ENCODE data around the gene LDLR.

Gene LDLR

GRCh38 chr19:11089254-11090013 is at the start of gene LDLR:
Gene LDLR, plus strand, starts transcription at chr19:11089463. Its CDS starts 86 bp downstream, at chr19:11089549.
- in situ Hi-C loops (cut with MboI; ENCODE audit: low sequenced_read_pairs), result no loop called here
- H3K36me3 ChIP-seq (replicated peaks), result peaks cover 37% of the 10 kb centered on the region
- H3K4me3 ChIP-seq, result peak within 1 kb of the TSS; percentile 86
- no peaks in the 10 kb centered on the region for H3K27me3 ChIP-seq (ENCODE audit: low read depth)
- H3K9me3 ChIP-seq, result no peaks in the 10 kb centered on the region
- peak; percentile 94 to 96 for DNase-seq (ENCODE audit: low spot score in 2 of 2)
- H3K4me1 ChIP-seq, result peaks cover 20% of the 10 kb centered on the region

GRCh38 chr19:11041194-11041593 is 48.1 kb upstream of the LDLR start:
- Histone ChIP-seq H3K4me3 (no peak overlapping the region), H3K4me1 (no peaks in the 10 kb centered on the region), H3K36me3 (replicated peaks) (peaks cover 72% of the 10 kb centered on the region), H3K27me3 (ENCODE audit: low read depth) (no peaks in the 10 kb centered on the region), H3K9me3 (no peaks in the 10 kb centered on the region)
- no peak for DNase-seq (ENCODE audit: low spot score in 2 of 2)
- in situ Hi-C loops (cut with MboI; ENCODE audit: low sequenced_read_pairs), result no loop called here

- peaks cover 63% of the 10 kb centered on the region for H3K36me3 ChIP-seq (replicated peaks)
- no peaks in the 10 kb centered on the region for H3K9me3 ChIP-seq
- DNase-seq (ENCODE audit: low spot score in 2 of 2), result no peak
- no peak overlapping the region for H3K4me3 ChIP-seq
- H3K4me1 ChIP-seq, result no peaks in the 10 kb centered on the region
- in situ Hi-C loops (cut with MboI; ENCODE audit: low sequenced_read_pairs), result no loop called here
- no peaks in the 10 kb centered on the region for H3K27me3 ChIP-seq (ENCODE audit: low read depth)
These were observed 47.2 kb upstream of the LDLR start for GRCh38 chr19:11041966-11042627.

- no peak overlapping the region for H3K4me3 ChIP-seq
- H3K27me3 ChIP-seq (ENCODE audit: low read depth), result no peaks in the 10 kb centered on the region
- DNase-seq (ENCODE audit: low spot score in 2 of 2), result no peak
- H3K4me1 ChIP-seq, result no peaks in the 10 kb centered on the region
- H3K9me3 ChIP-seq, result no peaks in the 10 kb centered on the region
- peaks cover 47% of the 10 kb centered on the region for H3K36me3 ChIP-seq (replicated peaks)
- in situ Hi-C loops (cut with MboI; ENCODE audit: low sequenced_read_pairs), result no loop called here
These were observed 44.8 kb upstream of the LDLR start for GRCh38 chr19:11044431-11044830.

GRCh38 chr19:11045536-11045935 is 43.7 kb upstream of the LDLR start:
- Histone ChIP-seq H3K36me3 (replicated peaks) (peaks cover 43% of the 10 kb centered on the region), H3K9me3 (no peaks in the 10 kb centered on the region), H3K27me3 (ENCODE audit: low read depth) (no peaks in the 10 kb centered on the region), H3K4me1 (no peaks in the 10 kb centered on the region), H3K4me3 (no peak overlapping the region)
- no peak for DNase-seq (ENCODE audit: low spot score in 2 of 2)
- in situ Hi-C loops (cut with MboI; ENCODE audit: low sequenced_read_pairs), result no loop called here

- Histone ChIP-seq H3K27me3 (ENCODE audit: low read depth) (no peaks in the 10 kb centered on the region), H3K36me3 (replicated peaks) (peaks cover 36% of the 10 kb centered on the region), H3K4me1 (no peaks in the 10 kb centered on the region), H3K4me3 (no peak overlapping the region), H3K9me3 (no peaks in the 10 kb centered on the region)
- DNase-seq (ENCODE audit: low spot score in 2 of 2), result no peak
- in situ Hi-C loops (cut with MboI; ENCODE audit: low sequenced_read_pairs), result no loop called here
These were observed 42.5 kb upstream of the LDLR start for GRCh38 chr19:11046605-11047354.

- Histone ChIP-seq H3K4me3 (no peak overlapping the region), H3K36me3 (replicated peaks) (peaks cover 26% of the 10 kb centered on the region), H3K4me1 (no peaks in the 10 kb centered on the region), H3K9me3 (no peaks in the 10 kb centered on the region), H3K27me3 (ENCODE audit: low read depth) (no peaks in the 10 kb centered on the region)
- in situ Hi-C loops (cut with MboI; ENCODE audit: low sequenced_read_pairs), result no loop called here
- no peak for DNase-seq (ENCODE audit: low spot score in 2 of 2)
These were observed 41.4 kb upstream of the LDLR start for GRCh38 chr19:11047866-11048265.

- Histone ChIP-seq H3K4me1 (no peaks in the 10 kb centered on the region), H3K4me3 (no peak overlapping the region), H3K27me3 (ENCODE audit: low read depth) (no peaks in the 10 kb centered on the region), H3K36me3 (replicated peaks) (peaks cover 29% of the 10 kb centered on the region), H3K9me3 (no peaks in the 10 kb centered on the region)
- in situ Hi-C loops (cut with MboI; ENCODE audit: low sequenced_read_pairs), result no loop called here
- DNase-seq (ENCODE audit: low spot score in 2 of 2), result no peak
These were observed 38.7 kb upstream of the LDLR start for GRCh38 chr19:11050323-11051114.

GRCh38 chr19:11053817-11054195 is 35.5 kb upstream of the LDLR start:
- in situ Hi-C loops (cut with MboI; ENCODE audit: low sequenced_read_pairs), result no loop called here
- Histone ChIP-seq H3K36me3 (replicated peaks) (peaks cover 29% of the 10 kb centered on the region), H3K4me1 (no peaks in the 10 kb centered on the region), H3K27me3 (ENCODE audit: low read depth) (no peaks in the 10 kb centered on the region), H3K4me3 (no peak overlapping the region), H3K9me3 (no peaks in the 10 kb centered on the region)
- no peak for DNase-seq (ENCODE audit: low spot score in 2 of 2)

- Histone ChIP-seq H3K4me1 (no peaks in the 10 kb centered on the region), H3K36me3 (replicated peaks) (peaks cover 29% of the 10 kb centered on the region), H3K4me3 (no peak overlapping the region), H3K9me3 (no peaks in the 10 kb centered on the region), H3K27me3 (ENCODE audit: low read depth) (no peaks in the 10 kb centered on the region)
- in situ Hi-C loops (cut with MboI; ENCODE audit: low sequenced_read_pairs), result no loop called here
- no peak for DNase-seq (ENCODE audit: low spot score in 2 of 2)
These were observed 35.1 kb upstream of the LDLR start for GRCh38 chr19:11054200-11054599.

- no peak overlapping the region for H3K4me3 ChIP-seq
- no peaks in the 10 kb centered on the region for H3K4me1 ChIP-seq
- H3K9me3 ChIP-seq, result no peaks in the 10 kb centered on the region
- peaks cover 33% of the 10 kb centered on the region for H3K36me3 ChIP-seq (replicated peaks)
- no peak for DNase-seq (ENCODE audit: low spot score in 2 of 2)
- in situ Hi-C loops (cut with MboI; ENCODE audit: low sequenced_read_pairs), result no loop called here
- no peaks in the 10 kb centered on the region for H3K27me3 ChIP-seq (ENCODE audit: low read depth)
These were observed 34.6 kb upstream of the LDLR start for GRCh38 chr19:11054628-11055027.

- in situ Hi-C loops (cut with MboI; ENCODE audit: low sequenced_read_pairs), result no loop called here
- no peak overlapping the region for H3K4me3 ChIP-seq
- H3K27me3 ChIP-seq (ENCODE audit: low read depth), result no peaks in the 10 kb centered on the region
- H3K4me1 ChIP-seq, result no peaks in the 10 kb centered on the region
- peaks cover 56% of the 10 kb centered on the region for H3K36me3 ChIP-seq (replicated peaks)
- no peaks in the 10 kb centered on the region for H3K9me3 ChIP-seq
- no peak for DNase-seq (ENCODE audit: low spot score in 2 of 2)
These were observed 30.8 kb upstream of the LDLR start for GRCh38 chr19:11058246-11059030.
